IPS DF 4.7 (cell line): ENCODE results near the gene FOXN3.
"Not testable (repeated sequence)": the region's sequence is repeated elsewhere in the genome, so short reads cannot be mapped to it uniquely, and the experiment has no call there.

ENCODE experiments used
- DNase-seq: peaks from one replicate; pipeline ENCODE4 v3.0.0-alpha.2; 2013; ENCODE audit warnings: low spot score; ENCODE audit errors: extremely low read depth

Gene FOXN3

DNA sequence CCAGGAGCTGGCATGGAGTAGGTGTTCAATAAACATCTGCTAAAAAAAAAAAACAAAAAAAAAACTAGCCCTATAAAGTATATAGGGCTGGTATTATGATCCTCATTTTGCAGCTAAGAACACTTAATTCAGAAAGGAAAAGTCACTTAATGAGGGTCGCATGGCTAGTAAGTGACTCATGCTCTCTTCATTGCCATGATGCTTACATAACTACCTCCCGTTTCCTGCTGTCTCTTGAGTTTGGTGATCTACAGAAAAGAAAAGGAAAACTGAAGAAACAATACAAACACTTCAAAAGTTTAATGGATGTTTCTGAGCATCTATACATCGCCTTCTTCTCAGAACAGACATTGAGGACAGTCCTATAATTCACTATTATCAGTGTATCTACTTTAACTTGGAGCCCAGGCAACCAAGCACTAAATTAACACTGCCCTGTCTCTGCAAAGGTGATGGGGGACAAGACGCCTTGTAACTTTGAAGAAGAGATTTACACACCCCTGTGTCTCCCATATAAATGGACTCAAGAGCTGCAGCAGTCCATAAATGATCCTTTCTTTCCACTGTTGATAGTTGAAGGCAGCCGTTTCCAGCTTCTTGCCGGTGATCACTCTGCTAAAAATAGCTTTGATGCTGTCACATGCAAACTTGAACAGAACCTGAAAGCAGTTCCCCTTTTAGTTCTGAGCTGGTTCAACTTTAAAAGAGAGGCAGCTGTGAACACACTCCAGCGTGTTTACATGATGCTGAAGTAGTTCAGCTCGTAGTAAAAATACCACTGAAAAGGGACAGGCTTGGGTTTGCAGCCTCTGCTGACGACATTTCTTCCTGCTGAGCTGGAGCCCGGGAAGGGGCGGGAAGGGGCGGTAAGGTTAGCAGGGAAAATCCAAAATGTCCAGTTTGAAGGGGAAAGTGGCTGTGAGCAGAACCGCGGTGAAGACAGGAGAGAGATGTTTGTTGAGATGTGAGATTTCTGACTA is 113.3 kb downstream of the FOXN3 start:
- no peak for DNase-seq

DNA sequence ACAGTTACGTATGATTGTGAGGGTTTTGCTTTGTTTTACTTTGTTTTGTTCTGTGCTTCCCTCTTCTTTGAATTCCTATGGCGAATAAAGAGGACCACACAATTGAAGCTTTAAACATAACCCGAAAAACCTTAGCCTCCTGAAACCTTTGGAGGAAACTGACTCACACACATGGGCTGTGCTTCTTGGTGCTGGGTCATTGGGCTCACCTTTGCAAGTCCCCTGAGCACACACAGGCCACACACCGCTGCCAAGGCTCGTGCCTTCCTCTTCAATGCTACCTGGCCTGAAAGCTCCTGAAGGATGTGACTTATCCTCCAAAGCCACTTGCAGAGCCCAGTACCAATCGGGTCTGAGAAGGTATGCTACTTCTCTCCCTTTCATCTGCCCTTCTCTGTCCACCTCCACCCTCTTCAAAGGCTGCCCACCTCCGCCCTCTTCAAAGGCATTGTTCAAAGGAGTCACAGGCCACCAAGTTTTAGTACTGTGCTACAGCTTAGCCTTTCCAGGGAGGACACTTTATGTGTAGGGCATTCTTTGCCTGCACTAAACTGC is 114.6 kb downstream of the FOXN3 start:
- no peak for DNase-seq

DNA sequence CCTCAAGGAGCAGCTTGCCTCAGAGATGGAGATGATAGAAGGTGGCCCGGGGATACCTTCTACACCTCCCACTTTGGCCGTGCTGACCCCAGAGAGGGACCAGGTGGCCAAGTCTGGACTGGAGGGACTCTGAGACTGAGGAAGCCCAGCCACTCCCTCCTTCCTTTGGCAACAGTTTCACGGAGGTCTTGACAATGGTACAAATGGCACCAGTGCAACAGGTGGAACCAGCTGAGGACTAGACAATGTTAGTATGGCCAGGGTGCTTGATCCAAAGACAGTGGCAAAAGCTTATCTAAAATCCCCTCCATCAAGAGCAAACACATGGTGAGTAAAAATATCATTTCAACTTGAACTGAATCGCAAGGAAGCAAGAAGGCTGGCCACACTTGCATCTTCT is 117.4 kb downstream of the FOXN3 start:
- no peak for DNase-seq

DNA sequence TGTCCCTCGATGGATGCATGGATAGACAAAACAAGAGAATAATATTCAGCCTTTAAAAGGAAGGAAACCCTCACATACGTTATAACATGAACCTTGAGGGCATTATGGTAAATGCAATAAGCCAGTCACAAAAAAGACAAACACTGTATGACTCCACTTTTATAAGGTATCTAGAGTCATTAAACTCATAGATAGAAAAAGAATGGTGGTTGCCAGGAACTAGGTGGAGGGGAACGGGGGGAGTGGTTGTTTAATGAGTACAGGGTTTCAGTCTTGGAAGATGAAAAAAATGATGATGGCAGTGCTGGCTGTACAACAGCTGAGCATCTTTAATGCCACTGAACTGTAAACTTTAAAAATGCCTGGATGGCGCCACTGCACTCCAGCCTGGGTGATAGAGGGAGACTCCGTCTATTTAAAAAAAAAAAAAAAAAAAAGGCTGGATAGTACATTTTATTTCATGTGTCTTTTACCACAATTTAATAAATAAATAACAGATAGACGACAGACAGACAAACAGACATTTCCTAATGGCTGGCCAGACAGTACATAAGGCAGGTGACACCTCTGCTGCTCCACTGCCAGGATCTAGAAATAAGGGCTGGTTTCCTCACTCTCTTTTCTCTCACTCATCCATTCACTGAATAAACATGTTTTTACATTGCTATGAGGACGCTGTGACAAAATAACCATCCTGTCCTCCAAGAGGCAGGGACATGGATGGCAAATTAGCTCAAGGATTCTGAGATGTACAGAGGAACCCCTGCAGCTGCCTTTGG is 118.8 kb downstream of the FOXN3 start:
- no peak for DNase-seq

DNA sequence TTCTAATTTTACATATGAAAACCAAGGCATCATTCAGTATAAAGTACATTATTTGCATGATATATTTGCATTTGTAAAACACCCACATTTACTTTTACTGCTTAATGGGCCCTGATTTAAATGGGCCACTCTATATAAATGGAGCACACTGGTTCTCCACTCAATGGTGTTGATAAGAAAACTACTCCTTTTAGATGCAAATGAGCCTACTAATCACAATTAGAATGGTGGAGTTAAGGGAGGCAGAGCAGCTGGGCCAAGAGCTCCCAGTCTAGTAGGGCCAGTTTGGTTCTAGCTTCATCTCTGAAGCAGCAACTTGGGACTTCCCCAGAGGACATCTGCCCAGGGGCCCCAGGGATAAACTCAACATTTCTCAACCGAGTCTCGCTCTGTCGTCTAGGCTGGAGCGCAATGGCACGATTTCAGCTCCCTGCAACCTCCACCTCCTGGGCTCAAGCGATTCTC is 120.7 kb downstream of the FOXN3 start:
- peak; percentile 76 for DNase-seq

DNA sequence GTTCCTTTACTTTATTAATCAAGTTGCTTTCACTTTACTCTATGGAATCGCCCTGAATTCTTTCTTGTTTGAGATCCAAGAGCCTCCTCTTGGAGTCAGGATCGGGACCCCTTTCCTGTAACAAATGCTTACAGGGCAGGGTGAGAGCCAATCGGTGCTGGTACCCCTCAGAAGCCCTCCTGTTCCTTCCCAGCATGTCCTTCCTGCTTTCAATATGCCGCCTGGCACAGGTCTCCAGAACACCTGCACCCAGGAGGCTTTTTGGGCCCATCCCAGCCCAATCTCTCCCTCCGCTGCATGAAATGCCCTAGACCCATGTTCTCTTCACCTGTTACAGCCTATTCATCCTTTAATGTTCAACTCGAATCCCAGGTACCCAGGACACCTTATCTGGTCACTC is 122.2 kb downstream of the FOXN3 start:
- DNase-seq, result no peak

DNA sequence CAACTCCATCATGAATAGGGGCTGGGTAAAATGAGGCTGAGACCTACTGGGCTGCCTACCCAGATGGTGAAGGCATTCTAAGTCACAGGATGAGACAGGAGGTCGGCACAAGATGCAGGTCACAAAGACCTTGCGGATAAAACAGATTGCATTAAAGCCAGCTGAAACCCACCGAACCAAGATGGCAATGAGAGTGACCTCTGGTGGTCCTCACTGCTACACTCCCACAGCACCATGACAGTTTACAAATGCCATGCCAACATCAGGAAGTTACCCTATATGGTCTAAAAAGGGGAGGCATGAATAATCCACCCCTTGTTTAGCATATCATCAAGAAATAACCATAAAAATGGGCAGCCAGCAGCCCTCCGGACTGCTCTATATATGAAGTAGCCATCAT is 122.6 kb downstream of the FOXN3 start:
- DNase-seq, result not testable (repeated sequence)

DNA sequence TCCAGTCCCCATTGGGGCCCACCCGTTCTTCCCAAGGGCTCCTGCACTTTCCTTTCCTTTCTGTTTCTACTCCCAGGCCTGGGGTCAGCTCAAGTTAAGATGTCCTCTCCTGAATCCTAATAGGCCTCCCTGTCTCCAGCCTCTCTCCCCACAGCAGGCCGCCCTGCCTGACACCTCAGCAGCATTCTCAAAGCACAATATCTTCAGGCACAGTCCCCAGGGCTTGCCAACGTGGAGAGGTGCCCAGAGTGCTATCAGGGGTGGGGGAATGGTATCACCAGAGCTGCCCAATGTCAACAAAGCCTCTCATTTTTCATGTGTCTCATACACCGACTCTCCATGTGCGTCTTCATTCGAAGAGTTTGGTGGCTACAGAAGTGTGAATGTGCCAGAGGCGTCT is 123.0 kb downstream of the FOXN3 start:
- DNase-seq, result no peak

DNA sequence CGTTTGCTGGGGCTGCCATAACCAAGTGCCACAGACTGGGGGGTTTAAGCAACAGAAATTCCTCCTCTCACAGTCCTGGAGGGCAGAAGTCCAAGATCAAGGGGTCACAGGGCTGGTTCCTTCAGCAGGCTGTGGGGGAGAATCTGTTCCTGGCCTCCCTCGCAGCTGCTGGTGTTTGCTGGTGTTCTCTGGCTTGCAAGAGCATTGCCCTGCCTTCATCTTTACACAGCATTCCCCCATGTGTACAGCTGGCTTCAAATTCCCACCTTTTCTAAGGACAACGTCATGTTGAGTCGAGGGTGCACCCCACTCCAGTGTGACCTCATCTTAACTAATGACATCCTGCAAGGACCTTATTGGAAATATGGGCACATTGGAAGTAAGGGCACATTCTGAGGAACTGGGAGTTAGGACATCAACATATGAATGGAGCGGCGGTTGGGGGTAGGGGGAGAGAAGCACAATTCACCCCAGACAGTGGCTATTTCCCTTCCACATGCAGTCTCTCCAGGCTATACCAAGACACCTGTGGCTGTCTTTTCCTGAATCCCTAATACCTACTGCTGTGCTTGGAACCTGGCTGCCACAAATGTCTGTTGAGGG is 123.6 kb downstream of the FOXN3 start:
- DNase-seq, result peak; percentile 71

DNA sequence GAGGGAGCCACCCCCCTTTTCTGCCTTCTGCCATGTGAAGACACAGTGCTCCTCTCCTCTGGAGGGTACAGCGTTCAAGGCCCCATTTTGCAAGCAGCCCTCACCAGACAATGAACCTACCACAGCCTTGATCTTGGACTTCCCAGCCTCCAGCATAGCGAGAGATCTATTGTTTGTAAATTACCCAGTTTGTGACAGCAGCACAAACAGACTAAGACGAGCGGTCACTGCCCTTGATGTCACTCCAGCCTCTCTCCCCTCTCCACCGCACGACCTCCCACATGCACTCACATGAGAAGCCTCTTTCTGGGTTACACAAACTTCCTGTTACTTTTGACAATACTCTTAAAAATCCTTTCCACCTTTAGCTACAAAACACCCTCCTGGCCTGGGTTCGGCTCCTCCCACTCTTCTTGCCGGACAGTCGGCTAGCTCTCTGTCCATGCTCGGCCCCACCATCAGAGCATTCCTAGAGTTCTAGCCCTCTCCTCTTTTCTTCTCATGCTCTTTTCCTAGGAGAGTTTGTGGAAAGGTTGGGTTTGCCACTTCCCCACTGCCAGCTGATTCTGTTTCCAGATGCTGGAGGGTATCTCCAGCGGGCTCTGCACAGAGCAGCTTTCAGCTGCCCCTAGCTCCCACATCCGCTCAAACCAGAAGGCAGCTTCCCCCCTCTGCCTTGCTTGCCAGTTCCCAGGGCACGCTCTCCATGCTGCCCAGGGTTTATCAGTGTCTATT is 124.3 kb downstream of the FOXN3 start:
- DNase-seq, result no peak

DNA sequence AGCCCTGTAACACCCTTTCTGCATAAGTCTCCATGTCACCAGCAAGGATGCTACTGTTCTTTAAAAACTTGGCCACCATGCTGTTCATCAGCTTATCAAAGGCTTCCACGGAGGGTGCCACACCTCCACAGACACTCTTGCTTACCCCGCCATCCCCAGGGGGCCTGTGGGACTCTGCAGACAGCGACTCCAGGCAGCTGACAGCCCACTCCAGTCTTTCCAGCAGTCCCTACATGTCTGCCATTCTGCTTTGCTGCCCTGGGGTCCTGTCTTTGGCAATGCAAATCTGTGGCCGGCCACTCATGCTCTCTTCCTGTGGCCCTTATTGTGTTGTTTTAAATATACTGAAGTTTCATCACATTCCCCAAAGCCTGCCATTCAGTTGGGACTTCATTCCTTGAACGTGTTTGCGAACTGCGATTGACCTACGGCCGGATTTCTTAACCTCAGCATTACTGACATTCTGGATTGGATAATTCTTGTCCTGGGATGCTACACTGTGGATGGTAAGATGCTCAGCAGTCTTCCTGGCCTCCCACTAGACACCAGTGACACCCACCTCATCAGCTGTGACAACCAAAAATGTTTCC is 125.6 kb downstream of the FOXN3 start:
- DNase-seq, result no peak

DNA sequence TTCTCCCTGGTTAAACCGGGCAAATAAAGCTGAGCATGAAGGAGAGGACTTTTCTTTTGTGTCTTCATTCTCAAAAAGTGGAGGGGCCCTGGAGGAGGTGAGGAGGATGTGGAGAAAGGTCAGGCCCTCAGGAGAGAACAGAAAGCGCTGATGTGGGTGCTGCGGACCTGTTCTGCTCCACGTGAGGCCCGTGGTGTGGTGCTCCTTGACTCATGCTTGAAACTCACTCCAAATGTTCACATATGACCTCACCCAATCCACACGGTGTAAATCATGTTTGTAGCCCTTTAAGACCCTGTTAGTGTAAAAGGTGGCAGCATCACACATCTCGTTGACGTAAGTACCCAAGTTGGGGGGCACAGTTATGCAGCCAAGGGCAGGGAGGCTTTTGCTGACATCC is 126.2 kb downstream of the FOXN3 start:
- no peak for DNase-seq

DNA sequence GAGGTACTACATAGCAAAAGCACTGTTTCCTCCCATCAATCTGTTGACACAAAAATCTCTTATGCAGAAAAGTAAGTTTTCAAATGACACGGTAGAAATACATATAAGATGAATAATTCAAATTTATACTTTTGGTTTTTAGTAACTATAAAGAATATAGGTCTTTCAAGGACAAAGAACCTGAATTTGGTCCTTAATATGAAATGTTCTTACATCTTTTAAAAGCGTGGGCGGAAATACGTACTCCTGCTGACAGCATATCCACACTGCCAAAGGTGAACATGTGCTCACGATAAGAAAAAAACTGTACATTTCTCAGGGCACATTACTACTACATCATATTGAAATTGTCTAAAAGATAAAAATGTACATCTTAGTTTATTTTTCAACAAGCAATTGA is 127.6 kb downstream of the FOXN3 start:
- no peak for DNase-seq

DNA sequence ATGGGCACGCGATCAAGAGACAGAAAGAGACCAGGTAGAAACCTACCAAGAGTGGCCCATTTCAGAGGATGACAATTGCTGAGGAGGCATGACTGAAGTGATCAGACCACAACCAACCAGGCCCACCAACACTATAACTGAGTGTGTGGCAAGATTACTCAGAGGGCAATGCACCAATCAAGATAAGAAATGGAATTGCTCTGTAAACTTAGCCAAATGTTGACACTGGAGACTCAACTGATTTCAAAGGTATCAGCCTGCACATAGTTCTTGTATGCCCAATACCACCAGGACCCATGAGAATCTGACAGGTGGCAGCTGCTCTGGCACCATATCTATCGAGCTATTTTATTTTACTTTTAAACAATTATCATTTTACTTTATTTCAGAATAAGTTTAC is 128.9 kb downstream of the FOXN3 start:
- DNase-seq, result no peak

DNA sequence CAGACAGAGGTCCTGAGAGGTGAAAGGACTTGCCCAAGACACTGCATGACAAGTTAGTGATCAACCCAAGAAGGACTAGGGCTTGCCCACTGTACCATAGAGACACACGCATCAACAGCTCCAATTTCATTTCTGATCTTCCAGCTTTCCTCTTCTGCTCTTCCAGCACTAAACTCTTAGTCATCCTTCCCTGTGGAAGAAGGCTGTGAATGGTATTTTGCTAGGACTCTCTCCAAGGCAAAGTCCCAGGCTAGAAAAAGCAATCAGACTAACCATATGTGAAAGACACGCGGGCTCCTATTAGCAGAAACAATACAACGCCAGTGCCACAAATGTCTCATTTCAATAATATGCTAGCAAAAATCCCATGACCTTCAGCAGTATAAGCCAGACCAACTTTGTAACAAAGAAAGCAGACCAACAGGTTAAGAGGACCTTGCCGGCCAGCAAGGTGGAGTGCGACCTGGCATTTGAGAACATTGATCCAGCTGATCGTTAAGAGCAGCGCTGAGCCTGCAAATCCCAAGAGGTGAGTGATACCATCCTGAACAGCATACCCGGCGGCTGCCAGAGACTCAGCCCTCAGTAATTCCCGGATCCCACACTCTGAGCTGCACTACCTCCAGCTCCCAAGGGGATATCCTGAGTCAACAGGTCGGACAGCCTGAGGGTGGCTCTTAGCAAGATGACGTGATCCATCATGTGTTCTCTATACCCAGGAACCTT is 132.5 kb downstream of the FOXN3 start:
- DNase-seq, result no peak

DNA sequence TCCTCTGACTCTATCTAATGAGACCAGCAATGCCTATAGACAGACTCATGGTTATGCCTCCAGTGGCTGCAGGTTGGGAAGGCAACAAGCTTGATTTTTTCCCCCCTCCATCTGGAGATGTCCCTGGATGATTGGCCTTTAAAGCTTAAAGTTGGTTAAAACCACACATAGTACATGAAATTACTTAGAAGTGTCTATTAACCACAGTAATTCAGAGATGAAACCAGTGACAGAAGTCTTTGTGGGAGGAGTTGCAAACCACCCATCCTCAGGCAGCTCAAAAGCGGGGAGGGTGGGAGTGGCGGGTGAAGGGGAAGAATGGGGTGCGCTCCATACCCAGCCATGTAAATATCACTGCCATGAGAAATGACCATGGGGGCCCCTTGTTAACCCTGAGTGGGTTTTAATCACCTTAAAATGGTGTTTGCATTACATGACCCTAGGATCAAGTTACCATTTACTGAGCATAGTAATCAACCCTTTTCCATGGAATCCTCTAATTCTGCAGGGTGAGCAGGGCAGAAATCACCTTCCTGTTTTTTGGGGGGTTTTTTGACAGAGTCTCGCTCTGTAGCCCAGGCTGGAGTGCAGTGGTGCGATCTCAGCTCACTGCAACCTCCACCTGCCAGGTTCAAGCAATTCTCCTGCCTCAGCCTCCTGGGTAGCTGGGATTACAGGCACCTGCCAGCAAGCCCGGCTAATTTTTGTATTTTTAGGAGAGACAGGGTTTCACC is 133.5 kb downstream of the FOXN3 start:
- no peak for DNase-seq

DNA sequence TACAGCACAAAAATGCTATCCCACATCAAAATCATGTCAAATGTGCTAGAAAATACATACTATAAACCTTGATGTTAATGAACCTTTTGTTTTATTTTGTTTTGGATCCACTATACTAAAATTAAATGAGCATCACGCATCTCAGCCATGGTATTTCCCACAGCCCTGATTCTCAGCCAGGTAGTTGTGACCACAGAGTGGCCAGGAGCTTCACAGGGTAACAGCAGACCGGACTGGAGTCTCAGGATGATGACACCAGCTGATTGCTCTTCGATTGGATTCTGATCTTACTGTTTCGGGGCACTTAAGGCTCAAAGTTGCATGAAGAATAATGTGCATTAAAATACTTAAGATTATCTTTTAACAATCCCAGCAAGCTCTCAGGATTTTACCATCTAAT is 134.8 kb downstream of the FOXN3 start:
- no peak for DNase-seq

DNA sequence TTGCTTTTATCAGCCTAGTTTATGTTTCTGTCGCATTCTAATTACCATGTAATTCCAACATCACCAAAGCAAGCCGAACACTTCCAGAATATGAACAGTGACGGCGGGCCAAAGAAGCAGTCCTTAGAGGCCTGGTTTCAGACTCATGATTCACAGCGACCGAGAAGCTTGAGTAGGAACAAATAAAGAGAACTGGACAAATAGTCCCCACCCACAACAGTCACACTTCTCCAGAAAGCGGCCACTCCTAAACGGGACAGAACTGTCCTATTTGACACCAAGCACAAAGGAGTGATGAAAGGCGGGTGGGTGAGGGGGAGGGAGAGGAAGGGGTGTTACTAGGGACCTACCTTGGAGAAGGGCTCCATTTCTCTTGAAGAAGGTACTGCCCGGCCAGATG is 136.4 kb downstream of the FOXN3 start:
- DNase-seq, result no peak

DNA sequence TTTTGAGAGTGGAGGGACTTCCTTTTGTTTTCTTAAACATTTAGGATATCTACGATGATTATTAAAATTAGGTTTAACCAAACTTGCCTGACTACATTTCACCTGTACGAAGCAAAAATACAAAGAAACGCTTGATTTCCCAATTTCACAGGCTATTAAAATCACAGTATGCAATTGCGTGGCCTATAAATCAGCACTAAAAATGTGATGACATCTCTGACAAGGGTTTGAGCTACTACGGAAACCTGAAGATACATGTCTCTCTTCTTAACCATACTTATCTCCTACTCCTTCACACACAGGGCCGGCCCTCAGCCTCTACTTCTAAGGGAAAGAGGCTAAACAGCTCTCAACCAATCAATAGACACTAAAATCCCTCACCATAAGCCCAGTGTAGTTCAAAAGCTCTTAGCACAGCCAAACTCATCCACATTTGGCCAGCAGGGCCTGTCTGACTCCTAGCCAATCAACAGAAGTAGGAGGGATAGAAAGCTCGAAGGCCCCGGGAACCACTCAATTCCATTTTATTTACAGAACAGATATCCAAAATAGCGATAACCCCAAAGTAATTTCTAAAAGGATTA is 137.3 kb downstream of the FOXN3 start:
- DNase-seq, result no peak
